Loucy (cell line): ENCODE data around the gene ALOX5AP.

Experiments used
- H2AFZ ChIP-seq: fragments of 200-600 bp; sonication (generic); 2 replicates; pipeline ENCODE4 v1.6.0; 2016; ENCODE audit warnings: antibody characterized with exemption, mild to moderate bottlenecking, low read length, moderate library complexity
- H3F3A ChIP-seq: fragments of 200-600 bp; 2 replicates; pipeline ENCODE4 v1.6.0; 2016; ENCODE audit warnings: antibody characterized with exemption, low read depth, mild to moderate bottlenecking
- H3K27me3 ChIP-seq: fragments of 200-600 bp; sonication (generic); 2 replicates; pipeline ENCODE4 v1.6.1; 2014; ENCODE audit warnings: low read length, mild to moderate bottlenecking; ENCODE audit not compliant: insufficient read depth, poor library complexity, severe bottlenecking
- H3K36me3 ChIP-seq: fragments of 200-600 bp; sonication (generic); 2 replicates; pipeline ENCODE4 v1.6.1; 2016; ENCODE audit warnings: low read length; ENCODE audit not compliant: insufficient read depth
- H3K4me1 ChIP-seq: fragments of 200-600 bp; sonication (generic); 2 replicates; pipeline ENCODE4 v1.5.1; 2014; ENCODE audit warnings: low read length, mild to moderate bottlenecking; ENCODE audit not compliant: insufficient read depth, poor library complexity, severe bottlenecking
- H3K4me2 ChIP-seq: fragments of 200-600 bp; sonication (generic); 2 replicates; pipeline ENCODE4 v1.6.0; 2014; ENCODE audit warnings: antibody characterized with exemption, low read length, low read depth, mild to moderate bottlenecking; ENCODE audit not compliant: poor library complexity, severe bottlenecking
- H3K4me3 ChIP-seq: fragments of 200-600 bp; sonication (generic); 2 replicates; pipeline ENCODE4 v1.5.1; 2014; ENCODE audit warnings: low read length, mild to moderate bottlenecking, mixed read lengths; ENCODE audit not compliant: poor library complexity, severe bottlenecking
- H3K79me2 ChIP-seq: fragments of 200-600 bp; sonication (generic); 2 replicates; pipeline ENCODE4 v1.6.1; 2014; ENCODE audit warnings: low read length; ENCODE audit not compliant: insufficient read depth
- H3K9ac ChIP-seq: fragments of 200-600 bp; sonication (generic); 2 replicates; pipeline ENCODE4 v1.6.0; 2014; ENCODE audit warnings: mild to moderate bottlenecking, low read depth, low read length, moderate library complexity; ENCODE audit not compliant: poor library complexity, severe bottlenecking
- H3K9me2 ChIP-seq: fragments of 200-600 bp; sonication (generic); replicated peaks from 2 replicates; pipeline ENCODE4 v1.6.1; 2016; ENCODE audit warnings: low read depth, low read length, mixed read lengths
- H3K9me3 ChIP-seq: fragments of 200-600 bp; sonication (generic); 2 replicates; pipeline ENCODE4 v1.6.1; 2014; ENCODE audit warnings: mild to moderate bottlenecking, antibody characterized with exemption, low read length, low read depth; ENCODE audit not compliant: insufficient read depth
- H4K20me1 ChIP-seq: fragments of 200-600 bp; sonication (generic); 2 replicates; pipeline ENCODE4 v1.6.0; 2014; ENCODE audit warnings: antibody characterized with exemption, low read length, mild to moderate bottlenecking; ENCODE audit not compliant: insufficient read depth, poor library complexity, severe bottlenecking
- EZH2phosphoT487 ChIP-seq: fragments of 200-600 bp; IDR thresholded peaks from 2 replicates; pipeline ENCODE4 v1.6.1; 2018; ENCODE audit warnings: antibody characterized with exemption, mild to moderate bottlenecking, moderate library complexity, borderline replicate concordance
- TF ChIP-seq, protein P1 (sequence below): fragments of 200-600 bp; sonication (generic); conservative IDR thresholded peaks from 2 replicates; pipeline ENCODE4 v1.5.1; 2014; ENCODE audit warnings: mild to moderate bottlenecking, antibody characterized with exemption, low read length

Gene ALOX5AP

DNA sequence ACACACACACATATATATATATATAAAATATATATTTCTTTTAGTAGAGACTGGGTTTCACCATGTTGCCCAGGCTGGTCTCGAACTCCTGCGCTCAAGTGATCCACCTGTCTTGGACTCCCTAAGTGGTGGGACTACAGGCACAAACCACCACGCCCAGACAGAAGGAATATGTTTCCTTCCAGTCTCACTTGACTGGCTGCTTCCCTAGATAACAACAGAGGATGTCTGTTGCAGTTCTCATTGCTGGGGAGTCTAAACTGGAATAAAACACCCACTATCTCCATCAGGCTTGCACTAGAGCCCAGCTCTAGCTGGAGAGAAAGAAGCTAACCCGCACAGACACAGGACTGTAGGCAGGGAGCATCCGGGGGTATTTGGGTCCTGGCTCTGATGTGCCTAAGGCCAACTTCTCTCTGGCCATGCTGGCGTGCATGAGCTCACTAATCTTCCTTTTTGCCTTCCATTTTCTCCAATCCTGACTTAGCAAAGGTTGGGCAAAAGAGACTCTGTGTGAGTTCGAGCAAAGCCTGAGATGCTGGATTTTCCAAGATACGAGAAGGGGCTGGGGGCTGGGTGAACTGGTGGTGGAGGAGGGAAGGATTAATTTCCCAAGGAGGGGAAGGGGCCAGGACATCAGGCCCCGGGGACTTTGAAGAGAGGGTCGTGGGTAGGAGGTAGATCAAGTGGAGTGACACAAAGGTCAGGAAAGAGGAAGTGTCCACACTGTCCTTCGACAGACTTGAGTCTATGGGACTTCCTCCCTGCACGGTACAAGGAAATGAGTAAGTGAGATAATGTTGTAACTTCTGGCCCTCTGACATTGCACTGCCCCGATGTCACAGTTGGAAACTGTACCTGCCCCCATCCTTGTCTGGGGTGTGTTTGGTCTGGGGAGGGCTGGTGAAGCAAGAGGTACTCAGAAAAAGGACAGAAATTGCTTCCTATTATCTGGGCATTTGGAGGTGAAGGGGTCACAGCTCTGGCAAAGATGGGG is 22.5 kb upstream of the ALOX5AP start:
- no peaks in the 10 kb centered on the region for H3K9me2 ChIP-seq
- H3K9ac ChIP-seq, result no peak overlapping the region
- H3K9me3 ChIP-seq, result no peaks in the 10 kb centered on the region
- H3F3A ChIP-seq, result no peaks in the 10 kb centered on the region
- no peaks in the 10 kb centered on the region for H4K20me1 ChIP-seq
- H3K36me3 ChIP-seq, result no peaks in the 10 kb centered on the region
- no peaks in the 10 kb centered on the region for H3K27me3 ChIP-seq
- peak overlapping the region; percentile 57 for H2AFZ ChIP-seq
- peak overlapping the region; percentile 40 for H3K4me2 ChIP-seq
- H3K4me3 ChIP-seq, result no peak overlapping the region
- H3K79me2 ChIP-seq, result no peaks in the 10 kb centered on the region
- H3K4me1 ChIP-seq, result peaks cover 22% of the 10 kb centered on the region
- TF ChIP-seq, protein P1, sequence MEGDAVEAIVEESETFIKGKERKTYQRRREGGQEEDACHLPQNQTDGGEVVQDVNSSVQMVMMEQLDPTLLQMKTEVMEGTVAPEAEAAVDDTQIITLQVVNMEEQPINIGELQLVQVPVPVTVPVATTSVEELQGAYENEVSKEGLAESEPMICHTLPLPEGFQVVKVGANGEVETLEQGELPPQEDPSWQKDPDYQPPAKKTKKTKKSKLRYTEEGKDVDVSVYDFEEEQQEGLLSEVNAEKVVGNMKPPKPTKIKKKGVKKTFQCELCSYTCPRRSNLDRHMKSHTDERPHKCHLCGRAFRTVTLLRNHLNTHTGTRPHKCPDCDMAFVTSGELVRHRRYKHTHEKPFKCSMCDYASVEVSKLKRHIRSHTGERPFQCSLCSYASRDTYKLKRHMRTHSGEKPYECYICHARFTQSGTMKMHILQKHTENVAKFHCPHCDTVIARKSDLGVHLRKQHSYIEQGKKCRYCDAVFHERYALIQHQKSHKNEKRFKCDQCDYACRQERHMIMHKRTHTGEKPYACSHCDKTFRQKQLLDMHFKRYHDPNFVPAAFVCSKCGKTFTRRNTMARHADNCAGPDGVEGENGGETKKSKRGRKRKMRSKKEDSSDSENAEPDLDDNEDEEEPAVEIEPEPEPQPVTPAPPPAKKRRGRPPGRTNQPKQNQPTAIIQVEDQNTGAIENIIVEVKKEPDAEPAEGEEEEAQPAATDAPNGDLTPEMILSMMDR, result no peak
- no peak for TF ChIP-seq EZH2phosphoT487

DNA sequence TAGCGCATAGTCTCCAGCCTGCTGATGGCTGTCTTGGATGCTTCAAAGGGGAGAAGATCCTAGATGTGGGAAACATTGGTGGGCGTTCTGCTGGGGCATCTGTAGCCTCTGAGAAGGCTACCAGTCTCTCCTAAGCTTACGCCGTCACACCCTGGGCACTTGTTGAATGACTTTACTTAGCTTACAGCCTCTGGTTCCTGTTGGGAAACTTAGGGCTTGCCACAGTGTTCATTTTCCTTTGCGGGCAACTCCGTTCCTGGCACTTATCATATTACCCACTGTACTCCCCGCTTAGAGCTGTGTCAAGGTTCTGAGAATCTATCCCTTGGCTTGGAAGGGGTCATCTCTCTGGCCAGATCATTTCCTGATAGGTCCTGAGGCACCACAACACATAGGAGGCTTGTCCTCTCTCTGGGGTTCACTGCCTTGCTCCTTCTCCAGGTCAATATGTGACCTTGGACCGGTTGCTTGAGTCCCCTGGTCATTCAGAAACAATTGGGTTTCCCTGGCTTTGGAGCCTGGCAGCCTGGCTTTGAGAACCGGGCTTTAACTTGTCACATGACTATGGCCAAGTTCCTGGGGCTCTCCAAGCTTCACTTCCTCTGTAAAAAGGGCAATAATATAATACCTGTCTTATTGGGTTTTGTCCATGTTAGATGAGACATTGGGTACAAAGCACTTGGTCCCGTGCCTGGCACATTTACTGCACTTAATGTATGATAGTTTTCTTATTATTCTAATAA is 20.5 kb upstream of the ALOX5AP start:
- Histone ChIP-seq H3K9ac (no peak overlapping the region), H3K36me3 (no peaks in the 10 kb centered on the region), H3K4me2 (no peak overlapping the region), H3K79me2 (no peaks in the 10 kb centered on the region), H3K4me1 (peaks cover 27% of the 10 kb centered on the region), H3K27me3 (no peaks in the 10 kb centered on the region), H3K9me2 (no peaks in the 10 kb centered on the region), H3K4me3 (no peak overlapping the region), H3F3A (no peaks in the 10 kb centered on the region), H2AFZ (peak overlapping the region; percentile 54; the same call in 1 of the 2 replicates), H4K20me1 (no peaks in the 10 kb centered on the region), H3K9me3 (no peaks in the 10 kb centered on the region)
- TF ChIP-seq, protein P1, result no peak
- no peak for TF ChIP-seq EZH2phosphoT487

DNA sequence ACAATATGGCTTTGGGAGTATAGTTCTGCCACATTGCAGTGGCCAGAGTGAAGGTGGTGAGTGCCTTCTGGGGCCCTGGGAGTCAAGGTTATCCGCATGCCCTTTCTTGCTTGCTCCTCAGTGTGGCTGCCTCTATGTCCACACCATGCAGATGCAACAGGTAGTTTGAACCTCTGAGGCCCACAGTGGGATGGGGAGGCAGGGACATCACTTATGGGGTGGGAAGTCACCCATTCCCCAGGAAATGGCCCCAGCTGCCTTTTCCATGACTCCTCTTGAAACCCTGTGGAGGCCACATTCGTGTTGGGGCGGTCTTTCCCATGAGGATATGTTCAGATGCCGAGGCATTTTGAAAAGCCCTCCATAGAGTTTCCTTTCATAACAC is 20.0 kb upstream of the ALOX5AP start:
- H3K9me3 ChIP-seq, result no peaks in the 10 kb centered on the region
- H4K20me1 ChIP-seq, result no peaks in the 10 kb centered on the region
- no peak overlapping the region for H3K4me2 ChIP-seq
- H3K4me1 ChIP-seq, result peaks cover 31% of the 10 kb centered on the region
- H2AFZ ChIP-seq, result peak overlapping the region; percentile 54; the same call in 1 of the 2 replicates
- no peaks in the 10 kb centered on the region for H3K36me3 ChIP-seq
- H3K9ac ChIP-seq, result no peak overlapping the region
- no peaks in the 10 kb centered on the region for H3F3A ChIP-seq
- no peak overlapping the region for H3K4me3 ChIP-seq
- H3K27me3 ChIP-seq, result no peaks in the 10 kb centered on the region
- TF ChIP-seq, protein P1, result no peak
- no peak for TF ChIP-seq EZH2phosphoT487
- no peaks in the 10 kb centered on the region for H3K79me2 ChIP-seq
- no peaks in the 10 kb centered on the region for H3K9me2 ChIP-seq
